Choroid plexus epithelial cell (primary cell): Measurements from ENCODE around the gene ERC2.

ENCODE experiments used
- DNase-seq: peaks from one replicate; pipeline ENCODE4 v3.0.0-alpha.2; 2010; ENCODE audit warnings: low read depth
- H3K4me3 ChIP-seq: 2 replicates; pipeline ENCODE4 v1.5.1; 2011; ENCODE audit warnings: low read depth, mild to moderate bottlenecking, control low read depth, low read length, moderate library complexity
- CTCF ChIP-seq: conservative IDR thresholded peaks from 2 replicates; pipeline ENCODE4 v1.5.1; 2011; ENCODE audit warnings: low read depth, mild to moderate bottlenecking, control low read depth, inconsistent platforms, low read length, moderate library complexity

ERC2 gene

GRCh38 chr3:56459719-56460118 lies 8.5 kb downstream of the ERC2 start:
- TF ChIP-seq CTCF: no peak
- no peak for DNase-seq
- no peak overlapping the region for H3K4me3 ChIP-seq

GRCh38 chr3:56459104-56459496 lies 9.2 kb downstream of the ERC2 start:
- no peak overlapping the region for H3K4me3 ChIP-seq
- no peak for TF ChIP-seq CTCF
- DNase-seq: no peak

GRCh38 chr3:56458496-56459103 lies 9.7 kb downstream of the ERC2 start:
- no peak overlapping the region for H3K4me3 ChIP-seq
- no peak for TF ChIP-seq CTCF

GRCh38 chr3:56456117-56456516 lies 12.2 kb downstream of the ERC2 start:
- no peak for DNase-seq
- no peak for TF ChIP-seq CTCF

More at GRCh38 chr3:56458496-56459103, 9.7 kb downstream of the ERC2 start:
- no peak for DNase-seq

GRCh38 chr3:56453011-56453410 lies 15.3 kb downstream of the ERC2 start:
- no peak for TF ChIP-seq CTCF
- no peak for DNase-seq
- no peak overlapping the region for H3K4me3 ChIP-seq

More at GRCh38 chr3:56456117-56456516, 12.2 kb downstream of the ERC2 start:
- no peak overlapping the region for H3K4me3 ChIP-seq

GRCh38 chr3:56452085-56452484 lies 16.2 kb downstream of the ERC2 start:
- no peak for DNase-seq
- no peak overlapping the region for H3K4me3 ChIP-seq
- TF ChIP-seq CTCF: no peak

- DNase-seq: no peak
- no peak for TF ChIP-seq CTCF
- H3K4me3 ChIP-seq: no peak overlapping the region
Measured at GRCh38 chr3:56443372-56443771, 24.9 kb downstream of the ERC2 start.
